Hepatocyte (in vitro differentiated cells): ENCODE results near the gene LYZL1. TPM values are rescaled to one million over a fixed set of nuclear protein-coding genes. Genes with fewer than 3 reads are reported as not detected.
"Not testable (repeated sequence)": the region's sequence is repeated elsewhere in the genome, so short reads cannot be mapped to it uniquely, and the experiment has no call there.

ENCODE experiments used
- DNase-seq: peaks from one replicate; pipeline ENCODE4 v3.0.0-alpha.2; 2016; ENCODE audit warnings: low spot score
- H2AFZ ChIP-seq: fragments of 200-600 bp; sonication (generic); 2 replicates; pipeline ENCODE4 v1.6.0; 2016; ENCODE audit warnings: antibody characterized with exemption, mild to moderate bottlenecking
- H3K27ac ChIP-seq: fragments of 200-600 bp; sonication (generic); 2 replicates; pipeline ENCODE4 v1.5.1; 2016; ENCODE audit warnings: mild to moderate bottlenecking
- H3K27me3 ChIP-seq: fragments of 200-600 bp; sonication (generic); 2 replicates; pipeline ENCODE4 v1.6.1; 2016
- H3K36me3 ChIP-seq: fragments of 200-600 bp; sonication (generic); replicated peaks from 2 replicates; pipeline ENCODE4 v1.5.1; 2016; ENCODE audit warnings: low read depth; ENCODE audit not compliant: insufficient read depth
- H3K4me1 ChIP-seq: fragments of 200-600 bp; sonication (generic); 2 replicates; pipeline ENCODE4 v1.5.1; 2016; ENCODE audit warnings: mild to moderate bottlenecking, moderate library complexity; ENCODE audit not compliant: insufficient read depth
- H3K4me2 ChIP-seq: fragments of 200-600 bp; sonication (generic); 2 replicates; pipeline ENCODE4 v1.6.0; 2016
- H3K4me3 ChIP-seq: fragments of 200-600 bp; sonication (generic); 2 replicates; pipeline ENCODE4 v1.5.1; 2016; ENCODE audit warnings: mild to moderate bottlenecking
- H3K79me2 ChIP-seq: fragments of 200-600 bp; sonication (generic); 2 replicates; pipeline ENCODE4 v1.6.0; 2017; ENCODE audit warnings: mild to moderate bottlenecking
- H3K9me2 ChIP-seq: fragments of 200-600 bp; sonication (generic); replicated peaks from 2 replicates; pipeline ENCODE4 v1.6.0; 2017; ENCODE audit warnings: mild to moderate bottlenecking; ENCODE audit not compliant: insufficient read depth
- H3K9me3 ChIP-seq: fragments of 200-600 bp; sonication (generic); 2 replicates; pipeline ENCODE4 v1.5.1; 2016; ENCODE audit warnings: low read depth, mild to moderate bottlenecking
- H4K20me1 ChIP-seq: fragments of 200-600 bp; sonication (generic); 2 replicates; pipeline ENCODE4 v1.6.0; 2016; ENCODE audit warnings: mild to moderate bottlenecking; ENCODE audit not compliant: insufficient read depth, poor library complexity, severe bottlenecking
- EZH2 ChIP-seq: fragments of 200-600 bp; sonication (generic); IDR thresholded peaks from 2 replicates; pipeline ENCODE4 v1.6.1; 2016; ENCODE audit warnings: antibody characterized with exemption, mild to moderate bottlenecking, borderline replicate concordance
- EZH2phosphoT487 ChIP-seq: fragments of 200-600 bp; sonication (generic); IDR thresholded peaks from one replicate; pipeline ENCODE4 v1.6.1; 2018; ENCODE audit warnings: antibody characterized with exemption, mild to moderate bottlenecking, low read depth, moderate library complexity; ENCODE audit not compliant: unreplicated experiment, severe bottlenecking
- WGBS: methylation state at CpG from one replicate; pipeline ENCODE4 v1.1.6; 2016; ENCODE audit warnings: low lambda C conversion rate; ENCODE audit errors: missing lambda C conversion rate; 5-methylcytosine and 5-hydroxymethylcytosine counted together
- polyA plus RNA-seq: library from polyadenylated mRNA; unstranded; fragments of >200 nt; fragmentation: Nextera tagmentation; extraction: Ambion mirVana; gene quantifications from 2 replicates; pipeline ENCODE4 v1.2.1, GENCODE V29; 2016
- total RNA-seq: library from RNA; depleted of rRNA; stranded (reverse); fragments of >200 nt; gene quantifications from 2 replicates; pipeline ENCODE4 v1.2.3, GENCODE V29; 2014
- TF ChIP-seq, protein P1 (sequence below): fragments of 200-600 bp; sonication (generic); IDR thresholded peaks from 2 replicates; pipeline ENCODE4 v1.5.1; 2016; ENCODE audit warnings: antibody characterized with exemption, mild to moderate bottlenecking; ENCODE audit not compliant: poor library complexity

LYZL1 gene
- total and polyA plus RNA-seq, 2 experiments from 2014 or later, result not detected

DNA sequence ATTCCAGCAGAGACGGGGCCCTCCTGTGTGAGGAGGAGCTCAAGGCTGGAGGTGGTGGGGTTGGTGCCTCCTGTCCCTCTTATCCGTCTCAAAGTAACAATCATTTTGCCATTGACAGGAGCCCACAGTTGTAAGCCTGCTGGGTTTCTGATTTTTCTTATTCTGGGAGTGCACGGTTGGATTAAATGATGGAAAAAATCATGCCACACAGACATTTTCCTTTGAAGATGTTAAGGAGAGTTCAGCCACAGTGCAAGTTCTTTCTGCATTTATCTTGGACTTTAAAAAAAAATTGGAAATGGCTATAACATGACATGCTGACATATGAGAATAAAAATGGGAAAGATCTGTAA, 8.4 kb upstream of the LYZL1 start:
- Histone ChIP-seq H3K27ac (no peak overlapping the region), H3K4me2 (no peak overlapping the region), H3K36me3 (no peaks in the 10 kb centered on the region), H3K4me1 (peaks cover 8% of the 10 kb centered on the region), H4K20me1 (no peaks in the 10 kb centered on the region), H3K79me2 (no peaks in the 10 kb centered on the region), H3K4me3 (no peak overlapping the region), H3K27me3 (no peaks in the 10 kb centered on the region), H2AFZ (no peak overlapping the region), H3K9me3 (no peaks in the 10 kb centered on the region), H3K9me2 (no peaks in the 10 kb centered on the region)
- TF ChIP-seq EZH2, result no peak
- no peak for DNase-seq
- 74% methylated on average over 3 of the region's 3 CpGs for whole genome bisulfite sequencing

DNA sequence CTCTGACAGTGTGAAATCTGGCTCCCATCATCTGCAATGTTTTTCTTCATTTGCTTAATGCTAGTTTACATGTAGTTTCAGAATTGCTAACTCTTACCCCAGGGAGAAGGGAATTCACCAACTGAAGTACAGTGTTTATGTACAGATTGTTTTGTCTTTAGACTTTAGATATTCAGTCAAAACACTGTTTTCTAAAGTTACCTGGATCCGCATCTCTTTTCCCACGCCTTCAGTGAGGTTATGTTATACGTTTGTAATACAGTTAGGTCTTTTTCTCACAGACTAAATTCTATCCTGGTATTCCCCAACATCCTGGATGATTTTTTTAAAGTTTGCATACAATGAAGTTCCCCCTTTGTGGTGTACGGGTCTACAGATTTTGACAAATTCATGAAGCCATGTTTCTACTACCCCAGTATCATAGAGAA, 3.2 kb upstream of the LYZL1 start:
- H2AFZ ChIP-seq, result no peak overlapping the region
- H3K4me1 ChIP-seq, result no peaks in the 10 kb centered on the region
- no peaks in the 10 kb centered on the region for H3K9me2 ChIP-seq
- H3K4me2 ChIP-seq, result no peak overlapping the region
- H3K9me3 ChIP-seq, result no peaks in the 10 kb centered on the region
- TF ChIP-seq, protein P1, sequence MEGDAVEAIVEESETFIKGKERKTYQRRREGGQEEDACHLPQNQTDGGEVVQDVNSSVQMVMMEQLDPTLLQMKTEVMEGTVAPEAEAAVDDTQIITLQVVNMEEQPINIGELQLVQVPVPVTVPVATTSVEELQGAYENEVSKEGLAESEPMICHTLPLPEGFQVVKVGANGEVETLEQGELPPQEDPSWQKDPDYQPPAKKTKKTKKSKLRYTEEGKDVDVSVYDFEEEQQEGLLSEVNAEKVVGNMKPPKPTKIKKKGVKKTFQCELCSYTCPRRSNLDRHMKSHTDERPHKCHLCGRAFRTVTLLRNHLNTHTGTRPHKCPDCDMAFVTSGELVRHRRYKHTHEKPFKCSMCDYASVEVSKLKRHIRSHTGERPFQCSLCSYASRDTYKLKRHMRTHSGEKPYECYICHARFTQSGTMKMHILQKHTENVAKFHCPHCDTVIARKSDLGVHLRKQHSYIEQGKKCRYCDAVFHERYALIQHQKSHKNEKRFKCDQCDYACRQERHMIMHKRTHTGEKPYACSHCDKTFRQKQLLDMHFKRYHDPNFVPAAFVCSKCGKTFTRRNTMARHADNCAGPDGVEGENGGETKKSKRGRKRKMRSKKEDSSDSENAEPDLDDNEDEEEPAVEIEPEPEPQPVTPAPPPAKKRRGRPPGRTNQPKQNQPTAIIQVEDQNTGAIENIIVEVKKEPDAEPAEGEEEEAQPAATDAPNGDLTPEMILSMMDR, result no peak
- no peak for TF ChIP-seq EZH2phosphoT487
- TF ChIP-seq EZH2, result no peak
- no peaks in the 10 kb centered on the region for H3K27me3 ChIP-seq
- no peaks in the 10 kb centered on the region for H3K79me2 ChIP-seq
- no peak overlapping the region for H3K27ac ChIP-seq
- WGBS, result 91% methylated on average over 4 of the region's 4 CpGs
- no peaks in the 10 kb centered on the region for H4K20me1 ChIP-seq
- H3K36me3 ChIP-seq, result no peaks in the 10 kb centered on the region
- H3K4me3 ChIP-seq, result no peak overlapping the region
- DNase-seq, result no peak

DNA sequence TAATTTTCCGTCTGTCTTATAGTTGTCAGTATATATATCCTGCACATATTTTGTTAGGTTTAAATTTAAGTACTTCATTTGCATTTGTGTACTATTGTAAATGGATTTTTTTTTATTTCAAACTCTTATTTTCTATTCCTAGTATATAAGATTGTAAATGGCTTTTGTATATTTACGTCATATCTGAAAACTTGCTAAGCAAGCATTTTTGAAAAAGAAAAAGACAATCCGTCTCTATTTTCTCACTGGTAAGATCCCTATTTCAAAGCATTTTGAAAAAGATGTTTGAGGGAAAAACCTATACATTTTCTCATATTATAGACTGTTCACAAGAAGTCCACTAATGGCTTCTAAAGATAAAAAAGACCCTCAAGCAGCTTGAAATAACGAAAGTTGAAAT, 1.2 kb upstream of the LYZL1 start:
- Histone ChIP-seq H3K4me3 (no peak overlapping the region), H3K27me3 (no peaks in the 10 kb centered on the region), H4K20me1 (no peaks in the 10 kb centered on the region), H3K36me3 (no peaks in the 10 kb centered on the region), H3K4me1 (no peaks in the 10 kb centered on the region), H3K79me2 (no peaks in the 10 kb centered on the region), H3K9me2 (no peaks in the 10 kb centered on the region), H3K9me3 (no peaks in the 10 kb centered on the region), H3K27ac (no peak overlapping the region), H2AFZ (no peak overlapping the region), H3K4me2 (no peak overlapping the region)
- TF ChIP-seq EZH2, result no peak
- no peak for TF ChIP-seq EZH2phosphoT487
- DNase-seq, result no peak
- 77% methylated on average over 4 of the region's 4 CpGs for WGBS

DNA sequence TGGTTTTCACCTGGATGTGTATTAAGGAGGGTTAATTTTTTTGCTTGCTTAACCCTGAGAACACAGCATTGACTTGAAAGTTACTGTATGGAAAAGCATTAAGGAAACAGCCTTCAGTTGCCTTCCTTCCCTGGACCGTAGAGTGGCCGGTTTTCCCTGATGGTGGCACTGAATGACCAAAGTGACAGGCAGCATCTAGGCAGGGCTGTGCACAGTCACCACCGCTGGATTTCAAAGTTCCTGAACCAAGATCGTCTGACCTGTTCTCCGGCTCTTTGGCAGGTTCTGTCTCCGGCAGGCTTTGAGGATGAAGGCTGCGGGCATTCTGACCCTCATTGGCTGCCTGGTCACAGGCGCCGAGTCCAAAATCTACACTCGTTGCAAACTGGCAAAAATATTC, 2.7 kb downstream of the LYZL1 start:
- H3K4me3 ChIP-seq, DNase-seq, H3K9me3 ChIP-seq, H3K27me3 ChIP-seq, H3K9me2 ChIP-seq, H3K79me2 ChIP-seq, H3K27ac ChIP-seq, H3K4me2 ChIP-seq, H2AFZ ChIP-seq, H4K20me1 ChIP-seq, H3K36me3 ChIP-seq, H3K4me1 ChIP-seq: not testable (repeated sequence)
- 88% methylated on average over 10 of the region's 10 CpGs for WGBS

DNA sequence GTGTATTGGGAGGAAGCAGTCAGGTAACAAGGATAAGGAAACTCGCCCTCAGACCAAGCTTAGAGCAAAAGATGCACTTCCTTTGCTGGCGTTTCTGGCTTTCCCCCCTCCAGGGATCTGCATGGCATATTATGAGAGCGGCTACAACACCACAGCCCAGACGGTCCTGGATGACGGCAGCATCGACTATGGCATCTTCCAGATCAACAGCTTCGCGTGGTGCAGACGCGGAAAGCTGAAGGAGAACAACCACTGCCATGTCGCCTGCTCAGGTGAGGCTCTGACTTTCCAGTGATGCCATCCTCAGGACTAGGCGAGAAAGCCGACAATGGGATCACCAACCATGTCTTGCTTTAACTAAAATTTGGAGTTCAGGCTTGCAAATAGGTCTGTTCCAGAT, 3.5 kb downstream of the LYZL1 start:
- H4K20me1 ChIP-seq, H3K9me3 ChIP-seq, H3K27me3 ChIP-seq, H3K27ac ChIP-seq, H3K4me2 ChIP-seq, DNase-seq, H3K4me1 ChIP-seq, H3K4me3 ChIP-seq, H3K9me2 ChIP-seq, H3K36me3 ChIP-seq, H2AFZ ChIP-seq, H3K79me2 ChIP-seq: not testable (repeated sequence)
- 96% methylated on average over 13 of the region's 13 CpGs for WGBS
